H9 (cell line): ENCODE data around the gene NALCN. TPM values are rescaled to one million over a fixed set of nuclear protein-coding genes. Genes with fewer than 3 reads are reported as not detected.

Source experiments
- DNase-seq: peaks from one replicate; pipeline ENCODE4 v3.0.0-alpha.2; 2017
- H2AFZ ChIP-seq: one replicate; pipeline ENCODE4 v1.6.1; 2013; ENCODE audit warnings: mild to moderate bottlenecking, low read length, control low read depth, moderate library complexity
- H2AK5ac ChIP-seq: 2 replicates; pipeline ENCODE4 v1.6.1; 2013; ENCODE audit warnings: low read length, control low read depth, mixed read lengths; ENCODE audit not compliant: insufficient read length
- H2BK120ac ChIP-seq: one replicate; pipeline ENCODE4 v1.6.1; 2013; ENCODE audit warnings: low read depth, mild to moderate bottlenecking, low read length, control low read depth, inconsistent platforms; ENCODE audit not compliant: poor library complexity, severe bottlenecking
- H2BK12ac ChIP-seq: 2 replicates; pipeline ENCODE4 v1.6.1; 2013; ENCODE audit warnings: low read length, control low read depth, mixed read lengths, low read depth; ENCODE audit not compliant: insufficient read length
- H2BK15ac ChIP-seq: 2 replicates; pipeline ENCODE4 v1.6.1; 2013; ENCODE audit warnings: low read depth, low read length, control low read depth
- H2BK20ac ChIP-seq: one replicate; pipeline ENCODE4 v1.6.1; 2013; ENCODE audit warnings: low read depth, mild to moderate bottlenecking, low read length, control low read depth, inconsistent platforms; ENCODE audit not compliant: poor library complexity, severe bottlenecking
- H2BK5ac ChIP-seq: 2 replicates; pipeline ENCODE4 v1.6.1; 2013; ENCODE audit warnings: low read length, control low read depth, mixed read lengths; ENCODE audit not compliant: insufficient read length
- H3K14ac ChIP-seq: 2 replicates; pipeline ENCODE4 v1.6.1; 2013; ENCODE audit warnings: low read length, control low read depth; ENCODE audit not compliant: insufficient read depth
- H3K18ac ChIP-seq: 2 replicates; pipeline ENCODE4 v1.6.1; 2013; ENCODE audit warnings: low read depth, mild to moderate bottlenecking, mixed read lengths, low read length, control low read depth; ENCODE audit not compliant: insufficient read length
- H3K23ac ChIP-seq: 2 replicates; pipeline ENCODE4 v1.6.1; 2013; ENCODE audit warnings: low read length, control low read depth, mixed read lengths, low read depth; ENCODE audit not compliant: insufficient read length
- H3K23me2 ChIP-seq: 2 replicates; pipeline ENCODE4 v1.6.1; 2013; ENCODE audit warnings: low read depth, mild to moderate bottlenecking, mixed read lengths, low read length, control low read depth; ENCODE audit not compliant: insufficient read length, poor library complexity, severe bottlenecking
- H3K27ac ChIP-seq: 2 replicates; pipeline ENCODE4 v1.5.1; 2013; ENCODE audit warnings: low read length, control low read depth, mixed read lengths, low read depth; ENCODE audit not compliant: insufficient read length
- H3K27me3 ChIP-seq: 2 replicates; pipeline ENCODE4 v1.6.1; 2013; ENCODE audit warnings: low read length, control low read depth, inconsistent platforms; ENCODE audit not compliant: insufficient read depth
- H3K4ac ChIP-seq: 2 replicates; pipeline ENCODE4 v1.6.1; 2013; ENCODE audit warnings: low read depth, mild to moderate bottlenecking, control low read depth, inconsistent platforms, low read length, moderate library complexity
- H3K4me1 ChIP-seq: 2 replicates; pipeline ENCODE4 v1.6.1; 2013; ENCODE audit warnings: low read length, control low read depth, inconsistent platforms; ENCODE audit not compliant: insufficient read depth
- H3K4me2 ChIP-seq: 2 replicates; pipeline ENCODE4 v1.6.1; 2013; ENCODE audit warnings: low read length, control low read depth, mixed read lengths; ENCODE audit not compliant: insufficient read length, insufficient read depth
- H3K56ac ChIP-seq: 2 replicates; pipeline ENCODE4 v1.6.1; 2013; ENCODE audit warnings: low read depth, mild to moderate bottlenecking, mixed read lengths, low read length, control low read depth; ENCODE audit not compliant: insufficient read length
- H3K79me1 ChIP-seq: 2 replicates; pipeline ENCODE4 v1.6.1; 2013; ENCODE audit warnings: low read depth, mild to moderate bottlenecking, moderate library complexity, low read length, control low read depth, inconsistent platforms; ENCODE audit not compliant: insufficient read depth, poor library complexity, severe bottlenecking
- H3K79me2 ChIP-seq: 2 replicates; pipeline ENCODE4 v1.6.1; 2013; ENCODE audit warnings: low read length, control low read depth, inconsistent platforms; ENCODE audit not compliant: insufficient read depth
- H3K9ac ChIP-seq: 2 replicates; pipeline ENCODE4 v1.6.1; 2013; ENCODE audit warnings: low read length, control low read depth, mixed read lengths; ENCODE audit not compliant: insufficient read length; ENCODE audit errors: extremely low read depth
- H3K9me3 ChIP-seq: one replicate; pipeline ENCODE4 v1.6.1; 2013; ENCODE audit warnings: low read depth, low read length, inconsistent platforms; ENCODE audit not compliant: control insufficient read depth
- H3T11ph ChIP-seq: one replicate; pipeline ENCODE4 v1.6.1; 2013; ENCODE audit warnings: mild to moderate bottlenecking, low read length, control low read depth, inconsistent platforms
- H4K20me1 ChIP-seq: one replicate; pipeline ENCODE4 v1.6.1; 2013; ENCODE audit not compliant: control insufficient read depth, insufficient read length, insufficient read depth
- H4K5ac ChIP-seq: 2 replicates; pipeline ENCODE4 v1.6.1; 2013; ENCODE audit warnings: low read depth, mild to moderate bottlenecking, mixed read lengths, low read length, control low read depth; ENCODE audit not compliant: insufficient read length
- H4K8ac ChIP-seq: replicated peaks from 2 replicates; pipeline ENCODE4 v1.6.1; 2013; ENCODE audit warnings: low read length, control low read depth, mixed read lengths, low read depth; ENCODE audit not compliant: insufficient read length
- H4K91ac ChIP-seq: 2 replicates; pipeline ENCODE4 v1.6.1; 2013; ENCODE audit warnings: low read depth, mild to moderate bottlenecking, moderate library complexity, mixed read lengths, low read length, control low read depth; ENCODE audit not compliant: insufficient read length
- H3K27ac Mint-ChIP-seq, 3 experiments: 2 replicates in 2 of 3; 3 replicates in 1 of 3; pipeline ENCODE4 v1.8.0; 2020 to 2021; ENCODE audit warnings: mixed read lengths in 3 of 3, mild to moderate bottlenecking in 1 of 3, moderate library complexity in 1 of 3
- H3K27me3 Mint-ChIP-seq: 2 replicates; pipeline ENCODE4 v1.8.0; 2021; ENCODE audit warnings: low read depth, mild to moderate bottlenecking, moderate library complexity, mixed read lengths
- H3K36me3 Mint-ChIP-seq, 3 experiments: 2 replicates in 2 of 3; 3 replicates in 1 of 3; pipeline ENCODE4 v1.8.0; 2020 to 2021; ENCODE audit warnings: low read depth in 3 of 3, mixed read lengths in 3 of 3; ENCODE audit not compliant: insufficient read depth in 1 of 3
- H3K4me1 Mint-ChIP-seq, 2 experiments: 2 replicates each; pipeline ENCODE4 v1.8.0; 2020; ENCODE audit warnings: mixed read lengths in 2 of 2
- H3K4me3 Mint-ChIP-seq, 2 experiments: 2 replicates in 1 of 2; 3 replicates in 1 of 2; pipeline ENCODE4 v1.8.0; 2020 to 2021; ENCODE audit warnings: mild to moderate bottlenecking in 2 of 2, mixed read lengths in 2 of 2, moderate library complexity in 1 of 2
- H3K9me3 Mint-ChIP-seq, 2 experiments: 2 replicates in 1 of 2; 3 replicates in 1 of 2; pipeline ENCODE4 v1.8.0; 2020; ENCODE audit warnings: mild to moderate bottlenecking in 2 of 2, mixed read lengths in 2 of 2, moderate library complexity in 1 of 2
- CTCF ChIP-seq: fragments of 200-600 bp; sonication (generic); conservative IDR thresholded peaks from 3 replicates; pipeline ENCODE4 v1.8.0; 2021; ENCODE audit warnings: antibody characterized with exemption, mild to moderate bottlenecking
- WGBS: extraction: QIAGEN DNeasy Blood & Tissue Kit; methylation state at CpG from one replicate; pipeline ENCODE4 v1.1.7; 2013; ENCODE audit warnings: missing lambda C conversion rate, low lambda C conversion rate, mixed read lengths; ENCODE audit not compliant: insufficient read length; ENCODE audit errors: extremely low coverage; 5-methylcytosine and 5-hydroxymethylcytosine counted together
- total RNA-seq: library from RNA; stranded (reverse); gene quantifications from 2 replicates; pipeline ENCODE4 v1.2.1, GENCODE V29; 2021

The NALCN gene
- total RNA-seq, 1 experiment from 2014 or later = 0.09 TPM

- Histone ChIP-seq H3K79me2 (no peaks in the 10 kb centered on the region), H3K4me1 (no peaks in the 10 kb centered on the region), H3K27me3 (no peaks in the 10 kb centered on the region), H2BK120ac (no peak overlapping the region), H3K23ac (no peak overlapping the region), H4K20me1 (no peaks in the 10 kb centered on the region), H2AFZ (no peak overlapping the region), H2AK5ac (no peak overlapping the region), H4K5ac (no peak overlapping the region), H3K23me2 (no peaks in the 10 kb centered on the region), H3K9ac (no peak overlapping the region), H3K56ac (no peak overlapping the region), H3K18ac (no peak overlapping the region), H2BK12ac (no peak overlapping the region), H2BK20ac (no peak overlapping the region), H4K8ac (no peak overlapping the region), H4K91ac (no peak overlapping the region), H3K79me1 (no peaks in the 10 kb centered on the region), H3T11ph (no peak overlapping the region), H3K14ac (no peak overlapping the region), H3K27ac (no peak overlapping the region), H3K4ac (no peak overlapping the region), H2BK15ac (no peak overlapping the region), H3K9me3 (no peaks in the 10 kb centered on the region), H3K4me2 (no peak overlapping the region), H2BK5ac (no peak overlapping the region)
- H3K27ac Mint-ChIP-seq = no peak overlapping the region; a peak in 1 of 7 replicates
- no peaks in the 10 kb centered on the region for H3K4me1 Mint-ChIP-seq
- H3K36me3 Mint-ChIP-seq = no peaks in the 10 kb centered on the region
- no peak for DNase-seq
- WGBS = no CpG with 5 or more reads among the region's 1 CpG
- no peak overlapping the region for H3K4me3 Mint-ChIP-seq
- no peaks in the 10 kb centered on the region for H3K9me3 Mint-ChIP-seq
- H3K27me3 Mint-ChIP-seq = no peaks in the 10 kb centered on the region
- TF ChIP-seq CTCF = no peak
Measured at GRCh38 chr13:101157261-101157660, 259.0 kb downstream of the NALCN start.
